HG03196 (cell line): ENCODE measurements around the gene FCHO1.

Experiments
- ATAC-seq: cut with Tn5 transposase; IDR thresholded peaks from one replicate; pipeline ENCODE4 v1.9.1; 2021; ENCODE audit not compliant: unreplicated experiment

The FCHO1 gene

GRCh38 chr19:17727843-17728242, 23.4 kb upstream of the FCHO1 start:
- no peak for ATAC-seq

GRCh38 chr19:17733127-17733526, 18.1 kb upstream of the FCHO1 start:
- no peak for ATAC-seq

- no peak for ATAC-seq
Measured at GRCh38 chr19:17734146-17734545, 17.1 kb upstream of the FCHO1 start.

GRCh38 chr19:17735410-17735809, 15.9 kb upstream of the FCHO1 start:
- no peak for ATAC-seq

GRCh38 chr19:17737690-17738153, 13.6 kb upstream of the FCHO1 start:
- ATAC-seq, result no peak

GRCh38 chr19:17739121-17739875, 12.0 kb upstream of the FCHO1 start:
- ATAC-seq, result no peak

GRCh38 chr19:17741456-17741855, 9.8 kb upstream of the FCHO1 start:
- no peak for ATAC-seq

- ATAC-seq, result no peak
Measured at GRCh38 chr19:17743874-17744580, 7.2 kb upstream of the FCHO1 start.

GRCh38 chr19:17747205-17748098, 3.8 kb upstream of the FCHO1 start:
- ATAC-seq, result peak; percentile 55

- no peak for ATAC-seq
Measured at GRCh38 chr19:17748884-17749638, 2.2 kb upstream of the FCHO1 start.

- no peak for ATAC-seq
Measured at GRCh38 chr19:17749912-17750317, 1.4 kb upstream of the FCHO1 start.

- no peak for ATAC-seq
Measured at GRCh38 chr19:17751912-17752273, 616 bp downstream of the FCHO1 start.

GRCh38 chr19:17752865-17753639, 1.8 kb downstream of the FCHO1 start:
- ATAC-seq, result no peak

GRCh38 chr19:17753976-17754375, 2.7 kb downstream of the FCHO1 start:
- no peak for ATAC-seq

- ATAC-seq, result no peak
Measured at GRCh38 chr19:17754634-17755442, 3.6 kb downstream of the FCHO1 start.

- ATAC-seq, result no peak
Measured at GRCh38 chr19:17755443-17755890, 4.2 kb downstream of the FCHO1 start.

GRCh38 chr19:17755977-17756670, 4.8 kb downstream of the FCHO1 start:
- ATAC-seq, result no peak

- ATAC-seq, result no peak
Measured at GRCh38 chr19:17757125-17757524, 5.8 kb downstream of the FCHO1 start.
